ENCODE data around the gene ZNF556. TPM values are rescaled to one million over a fixed set of nuclear protein-coding genes. Genes with fewer than 3 reads are reported as not detected.
A peak's percentile ranks its signal among the peaks of the same experiment; 100 is the strongest.
"Not testable (repeated sequence)": the region's sequence is repeated elsewhere in the genome, so short reads cannot be mapped to it uniquely, and the experiment has no call there.

Gene ZNF556
- total RNA-seq, 2 experiments from 2014 or later: not detected

DNA sequence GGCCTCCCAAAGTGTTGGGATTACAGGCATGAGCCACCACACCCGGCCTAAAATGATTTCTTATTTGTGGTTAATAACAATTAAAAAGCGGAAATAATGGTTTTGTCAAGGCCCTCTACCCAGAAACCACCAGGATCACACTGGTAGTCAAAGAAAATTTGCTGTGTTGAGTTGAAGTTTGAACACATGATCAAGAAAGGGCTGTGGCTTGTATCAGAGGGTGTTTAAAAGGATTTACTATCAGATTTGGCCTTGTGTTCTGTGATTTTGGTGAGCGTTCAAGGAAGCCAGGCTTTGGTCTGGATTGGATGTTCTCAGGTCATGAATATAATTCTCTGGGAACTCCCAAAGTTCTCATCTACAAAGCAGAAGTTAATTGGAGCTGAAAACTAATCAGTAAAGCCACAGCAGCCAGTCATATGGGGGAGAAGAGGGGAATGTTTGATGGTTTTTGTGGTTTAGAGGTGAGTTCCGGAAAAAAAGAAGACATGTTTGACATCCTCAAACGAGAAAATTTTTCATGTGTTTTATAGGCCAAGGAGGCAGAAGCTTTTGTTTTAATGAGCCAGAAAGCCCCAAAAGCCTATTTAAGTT is 10.6 kb upstream of the ZNF556 start:
- peak overlapping the region; percentile 54 for H3K27ac Mint-ChIP-seq
- H3K9me3 Mint-ChIP-seq (ENCODE audit: insufficient read depth): peaks cover 44% of the 10 kb centered on the region
- no peak overlapping the region for H3K4me3 Mint-ChIP-seq
- CTCF ChIA-PET: no interaction called here
- POLR2A ChIA-PET: no interaction called here
- peaks cover 48% of the 10 kb centered on the region for H3K36me3 Mint-ChIP-seq (ENCODE audit: low read depth)
- DNase-seq: no peak
- no peaks in the 10 kb centered on the region for H3K27me3 Mint-ChIP-seq (ENCODE audit: low read depth)
- peaks cover 12% of the 10 kb centered on the region for H3K4me1 Mint-ChIP-seq (ENCODE audit: low read depth)
- ATAC-seq: no peak

GRCh38 chr19:2858864-2859263 is 8.3 kb upstream of the ZNF556 start:
- POLR2A ChIA-PET: no interaction called here
- H3K4me1 Mint-ChIP-seq (ENCODE audit: low read depth): peaks cover 12% of the 10 kb centered on the region
- DNase-seq: no peak
- H3K27me3 Mint-ChIP-seq (ENCODE audit: low read depth): no peaks in the 10 kb centered on the region
- ATAC-seq: no peak
- peaks cover 26% of the 10 kb centered on the region for H3K9me3 Mint-ChIP-seq (ENCODE audit: insufficient read depth)
- H3K4me3 Mint-ChIP-seq: no peak overlapping the region
- H3K36me3 Mint-ChIP-seq (ENCODE audit: low read depth): peaks cover 25% of the 10 kb centered on the region
- H3K27ac Mint-ChIP-seq: no peak overlapping the region
- CTCF ChIA-PET: no interaction called here

GRCh38 chr19:2863816-2864215 is 3.3 kb upstream of the ZNF556 start:
- ChIA-PET CTCF (no interaction called here), POLR2A (no interaction called here)
- H3K36me3 Mint-ChIP-seq (ENCODE audit: low read depth): no peaks in the 10 kb centered on the region
- DNase-seq (no peak), ATAC-seq (no peak)
- H3K4me1 Mint-ChIP-seq (ENCODE audit: low read depth): no peaks in the 10 kb centered on the region
- no peak overlapping the region for H3K4me3 Mint-ChIP-seq
- H3K9me3 Mint-ChIP-seq (ENCODE audit: insufficient read depth): peaks cover 4% of the 10 kb centered on the region
- H3K27ac Mint-ChIP-seq: no peak overlapping the region
- H3K27me3 Mint-ChIP-seq (ENCODE audit: low read depth): peaks cover 3% of the 10 kb centered on the region

DNA sequence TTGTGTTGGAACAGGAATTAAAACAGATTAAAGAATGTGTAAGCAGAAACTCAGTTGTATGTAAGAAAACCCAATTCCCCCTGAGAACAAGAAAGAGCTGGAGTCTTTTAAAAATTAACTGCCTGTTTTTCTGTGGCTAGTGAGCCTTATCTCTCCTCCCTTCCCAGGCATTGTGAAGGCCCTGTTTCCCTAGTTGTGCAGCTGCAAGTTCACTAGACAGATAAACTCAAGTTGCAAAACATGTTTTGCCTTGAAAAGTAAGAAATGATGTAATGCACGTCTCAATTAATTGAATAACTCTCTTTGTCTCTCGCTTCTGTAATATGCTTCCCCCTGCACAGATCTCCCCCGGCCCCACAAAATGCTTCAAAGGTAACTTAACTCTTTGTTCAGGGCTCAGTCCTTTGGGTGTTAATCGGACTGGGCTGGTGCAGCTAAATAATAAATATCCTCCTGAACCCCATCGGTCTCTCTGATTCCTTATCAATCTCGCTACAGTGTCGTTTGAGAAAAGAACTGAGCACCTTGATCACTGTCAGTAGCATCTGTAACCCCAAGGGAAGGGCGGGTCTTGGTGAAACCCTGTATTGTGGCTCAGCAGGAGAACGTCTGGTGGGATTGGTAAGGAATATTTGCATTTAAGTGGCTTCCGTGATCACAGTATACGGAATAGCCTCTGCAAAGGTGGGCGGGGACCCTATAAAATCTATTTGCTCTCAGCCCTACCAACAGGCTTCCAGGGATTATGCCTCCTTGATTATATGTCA is 1.6 kb upstream of the ZNF556 start:
- Mint-ChIP-seq H3K27me3 (ENCODE audit: low read depth) (peaks cover 3% of the 10 kb centered on the region), H3K27ac (no peak overlapping the region), H3K4me3 (no peak overlapping the region), H3K9me3 (ENCODE audit: insufficient read depth) (peaks cover 4% of the 10 kb centered on the region), H3K36me3 (ENCODE audit: low read depth) (no peaks in the 10 kb centered on the region), H3K4me1 (ENCODE audit: low read depth) (no peaks in the 10 kb centered on the region)
- no peak for DNase-seq
- ChIA-PET POLR2A (no interaction called here), CTCF (interaction anchor here (1.2 kb wide), 1 partner anchor 217 kb away, joined by 3 read pairs; no protein-coding TSS in a partner anchor)
- no peak for ATAC-seq

DNA sequence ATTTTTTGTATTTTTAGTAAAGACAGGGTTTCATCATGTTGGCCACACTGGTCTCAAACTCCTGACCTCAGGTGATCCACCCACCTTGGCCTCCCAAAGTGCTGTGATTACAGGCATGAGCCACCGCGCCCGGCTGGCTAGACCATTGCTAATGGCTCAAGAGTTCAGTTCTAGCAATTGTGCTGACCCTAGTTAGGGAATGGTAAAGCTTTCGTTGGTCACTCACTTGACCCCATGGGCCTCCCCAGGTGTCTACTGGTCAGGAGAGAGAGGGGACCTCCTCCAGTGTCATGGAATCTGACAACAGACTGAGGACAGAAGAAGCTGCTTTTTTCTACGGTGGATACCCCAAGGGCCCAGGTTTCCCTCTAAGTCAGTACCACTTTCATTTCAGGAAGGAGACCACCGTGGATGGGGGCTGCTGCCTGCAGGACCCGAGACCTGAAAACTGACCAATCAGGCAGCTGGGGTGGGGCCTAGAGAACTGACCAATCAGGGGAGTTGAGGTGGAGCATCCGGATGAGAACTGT is 575 bp upstream of the ZNF556 start:
- Mint-ChIP-seq H3K4me3 (no peak overlapping the region), H3K27ac (no peak overlapping the region), H3K9me3 (ENCODE audit: insufficient read depth) (peaks cover 4% of the 10 kb centered on the region), H3K4me1 (ENCODE audit: low read depth) (no peaks in the 10 kb centered on the region), H3K27me3 (ENCODE audit: low read depth) (peaks cover 3% of the 10 kb centered on the region), H3K36me3 (ENCODE audit: low read depth) (no peaks in the 10 kb centered on the region)
- POLR2A ChIA-PET: no interaction called here
- CTCF ChIA-PET: interaction anchor here (0.8 to 1.4 kb wide), 3 partner anchors 21 to 218 kb away, joined by 3 to 5 read pairs (median 3); no protein-coding TSS in a partner anchor
- ATAC-seq: no peak
- no peak for DNase-seq

DNA sequence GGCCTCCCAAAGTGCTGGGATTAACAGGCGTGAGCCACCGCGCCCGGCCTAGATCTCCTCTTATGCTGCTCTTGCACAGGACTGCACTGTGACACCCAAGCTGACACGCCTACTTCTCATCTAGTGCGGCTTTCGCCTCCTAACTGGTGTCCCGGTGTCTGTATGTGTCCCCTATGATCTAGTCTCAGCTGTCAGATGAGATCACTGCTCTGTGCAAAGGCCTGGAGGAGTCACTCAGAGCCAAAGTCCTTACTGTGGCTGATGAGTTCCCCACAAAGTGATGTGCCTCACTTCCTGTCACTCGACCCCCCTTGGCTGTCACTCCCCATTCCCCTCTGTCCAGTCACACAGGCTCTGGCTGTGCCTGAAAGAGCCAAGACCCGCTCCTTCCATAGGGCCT is 2.5 kb downstream of the ZNF556 start:
- no peak overlapping the region for H3K4me3 Mint-ChIP-seq
- ChIA-PET POLR2A (no interaction called here), CTCF (interaction anchor here (1.1 to 1.3 kb wide), 2 partner anchors 18 to 50 kb away, joined by 3 read pairs; partner anchors contain the start of gene ZNF554)
- H3K27me3 Mint-ChIP-seq (ENCODE audit: low read depth): peaks cover 3% of the 10 kb centered on the region
- peaks cover 4% of the 10 kb centered on the region for H3K9me3 Mint-ChIP-seq (ENCODE audit: insufficient read depth)
- ATAC-seq (no peak), DNase-seq (no peak)
- no peaks in the 10 kb centered on the region for H3K36me3 Mint-ChIP-seq (ENCODE audit: low read depth)
- H3K4me1 Mint-ChIP-seq (ENCODE audit: low read depth): peaks cover 2% of the 10 kb centered on the region
- no peak overlapping the region for H3K27ac Mint-ChIP-seq

DNA sequence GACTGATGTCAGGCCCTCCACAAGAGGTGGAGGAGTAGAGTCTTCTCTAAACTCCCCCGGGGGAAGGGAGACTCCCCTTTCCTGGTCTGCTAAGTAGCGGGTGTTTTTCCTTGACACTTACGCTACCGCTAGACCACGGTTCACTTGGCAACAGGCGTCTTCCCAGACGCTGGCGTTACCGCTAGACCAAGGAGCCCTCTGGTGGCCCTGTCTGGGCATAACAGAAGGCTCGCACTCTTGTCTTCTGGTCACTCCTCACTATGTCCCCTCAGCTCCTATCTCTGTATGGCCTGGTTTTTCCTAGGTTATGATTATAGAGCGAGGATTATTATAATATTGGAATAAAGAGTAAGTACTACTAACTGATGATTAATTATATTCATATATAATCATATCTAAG is 5.0 kb downstream of the ZNF556 start:
- ATAC-seq; H3K4me3 Mint-ChIP-seq; H3K27me3 Mint-ChIP-seq (ENCODE audit: low read depth); H3K27ac Mint-ChIP-seq; POLR2A ChIA-PET; H3K9me3 Mint-ChIP-seq (ENCODE audit: insufficient read depth); H3K36me3 Mint-ChIP-seq (ENCODE audit: low read depth); H3K4me1 Mint-ChIP-seq (ENCODE audit: low read depth): not testable (repeated sequence)
- CTCF ChIA-PET: interaction anchor here (1.7 kb wide), 1 partner anchor 224 kb away, joined by 7 read pairs; no protein-coding TSS in a partner anchor
- peak; percentile 27 for DNase-seq

DNA sequence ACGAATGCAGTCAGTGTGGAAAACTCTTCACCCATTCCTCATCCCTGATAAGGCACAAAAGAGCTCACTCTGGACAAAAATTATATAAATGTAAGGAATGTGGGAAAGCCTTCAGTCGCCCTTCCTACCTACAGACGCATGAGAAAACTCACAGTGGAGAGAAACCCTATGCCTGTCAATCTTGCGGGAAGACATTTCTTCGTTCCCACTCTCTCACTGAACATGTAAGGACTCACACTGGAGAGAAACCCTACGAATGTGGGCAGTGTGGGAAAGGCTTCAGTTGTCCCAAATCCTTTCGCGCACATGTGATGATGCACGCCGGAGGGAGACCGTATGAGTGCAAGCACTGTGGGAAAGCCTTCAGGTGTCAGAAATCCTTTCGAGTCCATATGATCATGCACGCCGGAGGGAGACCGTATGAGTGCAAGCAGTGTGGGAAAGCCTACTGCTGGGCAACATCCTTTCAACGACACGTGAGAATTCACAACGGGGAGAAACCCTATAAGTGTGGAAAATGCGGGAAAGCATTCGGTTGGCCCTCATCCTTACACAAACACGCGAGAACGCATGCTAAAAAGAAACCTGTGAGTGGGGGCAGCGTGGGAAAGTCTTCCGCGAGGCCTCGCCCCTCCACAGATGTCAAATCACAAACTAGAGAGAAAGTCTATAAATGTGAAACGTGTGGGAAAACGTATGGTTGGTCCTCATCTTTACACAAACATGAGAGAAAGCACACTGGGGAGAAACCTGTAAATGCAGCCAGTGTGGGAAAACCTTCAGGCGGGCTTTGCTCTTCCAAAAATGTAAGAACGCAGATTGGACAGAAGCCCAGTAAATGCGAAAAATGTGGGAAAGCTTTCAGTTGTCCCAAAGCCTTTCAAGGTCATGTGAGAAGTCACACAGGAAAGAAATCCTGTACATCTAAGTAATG is 10.5 kb downstream of the ZNF556 start:
- ATAC-seq: no peak
- CTCF ChIA-PET: interaction anchor here (1.2 kb wide), 1 partner anchor 10 kb away, joined by 3 read pairs; no protein-coding TSS in a partner anchor

GRCh38 chr19:2883686-2884439 is 16.7 kb downstream of the ZNF556 start:
- ATAC-seq: no peak
- POLR2A ChIA-PET: no interaction called here
- H3K36me3 Mint-ChIP-seq (ENCODE audit: low read depth): no peaks in the 10 kb centered on the region

More for the DNA sequence above, 10.5 kb downstream of the ZNF556 start:
- POLR2A ChIA-PET: no interaction called here
- Mint-ChIP-seq H3K4me3 (no peak overlapping the region), H3K4me1 (ENCODE audit: low read depth) (no peaks in the 10 kb centered on the region), H3K27ac (no peak overlapping the region), H3K36me3 (ENCODE audit: low read depth) (peaks cover 7% of the 10 kb centered on the region), H3K9me3 (ENCODE audit: insufficient read depth) (peaks cover 8% of the 10 kb centered on the region), H3K27me3 (ENCODE audit: low read depth) (no peaks in the 10 kb centered on the region)
- DNase-seq: no peak

GRCh38 chr19:2885736-2886135 is 18.6 kb downstream of the ZNF556 start:
- ATAC-seq (no peak), DNase-seq (no peak)
- Mint-ChIP-seq H3K27me3 (ENCODE audit: low read depth) (no peaks in the 10 kb centered on the region), H3K4me3 (no peak overlapping the region), H3K27ac (no peak overlapping the region), H3K4me1 (ENCODE audit: low read depth) (peaks cover 5% of the 10 kb centered on the region), H3K9me3 (ENCODE audit: insufficient read depth) (no peaks in the 10 kb centered on the region), H3K36me3 (ENCODE audit: low read depth) (no peaks in the 10 kb centered on the region)
- ChIA-PET POLR2A (no interaction called here), CTCF (interaction anchor here (1.4 to 1.8 kb wide), 2 partner anchors 38 to 65 kb away, joined by 3 to 5 read pairs; no protein-coding TSS in a partner anchor)

More at GRCh38 chr19:2883686-2884439, 16.7 kb downstream of the ZNF556 start:
- no peaks in the 10 kb centered on the region for H3K9me3 Mint-ChIP-seq (ENCODE audit: insufficient read depth)
- H3K4me1 Mint-ChIP-seq (ENCODE audit: low read depth): peaks cover 5% of the 10 kb centered on the region
- H3K27ac Mint-ChIP-seq: no peak overlapping the region
- no peak overlapping the region for H3K4me3 Mint-ChIP-seq
- no peak for DNase-seq
- CTCF ChIA-PET: no interaction called here
- H3K27me3 Mint-ChIP-seq (ENCODE audit: low read depth): no peaks in the 10 kb centered on the region

DNA sequence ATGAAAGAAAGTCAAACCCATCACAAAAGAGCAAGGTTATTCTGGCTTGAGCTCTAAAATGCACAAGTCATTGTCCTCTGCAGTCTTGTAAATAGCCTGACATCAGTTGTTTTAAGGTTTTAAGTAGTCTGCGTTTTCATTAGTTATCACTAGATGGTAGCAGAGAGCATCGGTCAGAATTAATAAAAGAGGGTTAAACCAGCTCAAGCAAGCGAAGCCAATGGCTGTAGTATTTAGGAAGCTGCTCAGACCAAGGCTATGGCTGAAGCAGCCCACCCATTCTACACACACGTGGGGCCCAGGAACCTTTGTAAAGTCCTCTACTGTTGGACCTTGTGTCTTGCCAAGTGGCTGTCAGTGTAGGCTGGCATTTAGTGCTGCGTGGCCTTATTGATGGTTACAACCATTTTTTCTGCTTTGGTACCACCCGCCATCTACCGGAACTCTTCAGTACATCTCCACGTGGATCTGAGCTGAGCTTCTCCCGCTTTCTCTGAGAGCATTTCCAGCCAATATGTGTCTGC is 20.3 kb downstream of the ZNF556 start:
- ChIA-PET POLR2A (interaction anchor here (0.6 kb wide), 2 partner anchors 18 to 430 kb away, joined by 3 read pairs; no protein-coding TSS in a partner anchor), CTCF (interaction anchor here (0.6 to 2.6 kb wide), 20 partner anchors 9 to 384 kb away, joined by 3 to 23 read pairs (median 4); partner anchors contain the start of genes ZNF555, ZNF556, ZNF57 and ZNF77)
- Mint-ChIP-seq H3K36me3 (ENCODE audit: low read depth) (no peaks in the 10 kb centered on the region), H3K4me1 (ENCODE audit: low read depth) (peaks cover 7% of the 10 kb centered on the region), H3K4me3 (no peak overlapping the region), H3K27ac (no peak overlapping the region), H3K27me3 (ENCODE audit: low read depth) (no peaks in the 10 kb centered on the region), H3K9me3 (ENCODE audit: insufficient read depth) (no peaks in the 10 kb centered on the region)
- DNase-seq: no peak
- ATAC-seq: peak; percentile 42

All from activated CD8-positive, alpha-beta T cell treated with anti-CD3 and anti-CD28 coated beads, Interleukin-2, amount 10 ng/mL, durations not matched to agents 7 days and 5 days (primary cell).